ENCODE measurements around the gene LIN7B.
"Not testable (repeated sequence)": the region's sequence is repeated elsewhere in the genome, so short reads cannot be mapped to it uniquely, and the experiment has no call there.

Gene LIN7B, protein sequence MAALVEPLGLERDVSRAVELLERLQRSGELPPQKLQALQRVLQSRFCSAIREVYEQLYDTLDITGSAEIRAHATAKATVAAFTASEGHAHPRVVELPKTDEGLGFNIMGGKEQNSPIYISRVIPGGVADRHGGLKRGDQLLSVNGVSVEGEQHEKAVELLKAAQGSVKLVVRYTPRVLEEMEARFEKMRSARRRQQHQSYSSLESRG

DNA sequence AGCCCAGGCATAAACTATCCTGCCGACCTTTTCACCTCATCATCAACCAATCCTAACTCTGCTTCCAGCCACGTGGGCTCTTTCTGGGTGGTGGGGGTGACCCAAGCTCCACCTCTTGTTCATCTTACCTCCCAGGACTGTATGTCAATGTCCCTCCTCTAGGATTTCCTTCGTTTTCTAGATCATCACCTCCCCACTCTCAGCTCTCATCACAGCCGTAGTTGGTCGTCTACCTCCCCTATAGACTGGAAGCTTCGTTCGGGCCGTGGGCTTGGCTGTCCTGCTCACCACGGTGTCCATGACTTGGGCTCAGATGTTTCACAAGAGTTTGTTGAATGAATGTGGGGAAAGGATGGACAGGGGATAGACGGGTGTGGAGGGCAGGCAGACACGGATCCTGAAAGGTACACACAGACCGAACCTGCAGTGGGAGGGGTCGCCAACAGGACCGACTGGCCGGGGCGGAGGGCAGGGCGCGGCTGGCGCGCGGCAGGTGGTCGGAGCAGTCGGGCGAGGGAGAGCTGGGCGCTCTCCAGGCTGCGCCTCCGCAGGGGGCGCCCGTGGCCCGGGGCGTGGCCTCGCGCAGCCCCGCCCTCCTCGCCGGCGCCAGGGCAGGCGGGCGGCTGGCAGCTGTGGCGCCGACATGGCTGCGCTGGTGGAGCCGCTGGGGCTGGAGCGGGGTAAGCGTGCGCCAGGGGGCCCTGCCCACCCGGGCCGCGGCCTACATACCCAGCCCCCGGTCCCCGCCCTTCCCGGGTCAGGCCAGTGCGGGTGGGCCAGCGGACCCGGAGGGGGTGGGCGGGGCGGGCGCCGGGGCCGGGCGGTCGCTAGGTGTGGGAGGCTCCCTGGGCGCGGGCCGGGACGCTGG is at the start of gene LIN7B:
Gene LIN7B (plus strand): TSS at position 609 of the 868 bp plus-strand sequence. CDS start 35 bp downstream, at position 644.
- peak; percentile 88 for DNase-seq

DNA sequence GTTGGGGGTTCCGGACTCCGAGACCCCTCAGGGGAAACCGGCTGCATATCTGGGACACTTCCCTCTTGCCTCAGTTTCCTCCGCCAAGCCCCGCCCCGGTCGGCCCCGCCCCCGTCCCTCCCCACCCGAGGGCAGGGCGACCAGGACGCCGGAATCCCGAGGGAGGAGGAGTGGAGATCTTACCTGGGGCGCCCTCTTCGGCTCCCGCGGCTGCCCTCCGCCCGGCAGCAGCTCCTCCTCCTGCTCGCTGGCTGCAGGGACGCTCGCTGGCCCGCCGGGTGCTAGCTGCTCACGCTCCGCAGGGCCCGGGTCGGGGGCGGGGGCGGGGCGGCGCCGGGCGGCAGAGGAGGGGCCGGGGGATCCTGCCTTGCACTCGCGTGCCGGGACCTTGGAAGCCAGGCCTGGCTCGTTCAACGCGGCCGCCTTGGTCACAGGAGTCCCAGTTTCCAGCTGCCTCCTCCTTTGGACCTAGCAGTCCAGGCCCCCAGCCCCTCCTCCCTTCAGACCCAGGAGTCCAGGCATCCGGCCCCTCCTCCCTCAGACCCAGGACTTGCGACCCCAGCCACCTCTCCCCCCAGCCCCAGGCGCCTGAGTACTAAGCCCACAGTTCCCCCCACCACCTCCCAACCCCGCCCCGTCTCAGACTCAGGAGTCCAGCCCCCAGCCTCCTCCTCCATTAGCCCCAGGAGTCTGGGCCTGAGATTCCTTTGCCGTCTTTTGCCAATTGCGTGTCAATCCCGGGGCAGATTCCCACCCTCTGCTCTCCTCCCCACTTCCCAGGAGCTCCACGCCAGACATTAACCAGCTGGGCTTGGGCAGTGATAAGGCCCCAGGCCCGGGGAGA is 49.2 kb upstream of the LIN7B start, which contains the start of gene NTF4:
Gene NTF4 (minus strand): TSS at position 51 of the 844 bp plus-strand sequence. CDS start 2,821 bp downstream, outside the sequence.
- peak; percentile 28 for DNase-seq

DNA sequence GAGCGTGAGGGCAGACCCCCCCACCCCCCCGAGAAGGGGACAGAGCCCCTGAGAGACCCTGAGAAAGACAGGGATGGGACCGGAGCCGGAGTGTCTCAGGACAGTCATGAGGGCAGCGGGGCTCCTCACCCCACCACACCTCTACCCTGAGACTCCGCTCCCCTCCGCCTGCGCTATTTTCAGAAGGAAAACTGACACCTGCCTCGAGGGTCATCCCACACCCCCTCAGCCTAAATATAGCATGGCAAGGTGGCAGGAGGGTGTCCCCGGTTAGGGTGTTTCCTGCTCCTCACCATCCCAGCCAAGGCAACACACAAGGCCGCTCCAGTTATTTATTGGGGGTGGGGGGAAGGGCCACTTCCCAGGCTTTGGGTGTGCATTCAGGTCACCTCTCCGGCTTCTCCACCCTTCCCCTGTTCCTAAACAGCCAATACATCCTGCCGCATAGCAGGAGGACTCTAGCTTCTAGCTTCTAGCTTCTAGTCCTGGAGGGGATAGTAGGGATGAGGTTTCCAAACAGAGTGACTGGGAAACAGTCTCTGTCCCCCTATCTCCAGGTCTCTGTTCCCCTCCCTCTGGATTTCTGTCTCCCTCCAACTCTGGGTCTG is 48.2 kb upstream of the LIN7B start:
- no peak for DNase-seq

DNA sequence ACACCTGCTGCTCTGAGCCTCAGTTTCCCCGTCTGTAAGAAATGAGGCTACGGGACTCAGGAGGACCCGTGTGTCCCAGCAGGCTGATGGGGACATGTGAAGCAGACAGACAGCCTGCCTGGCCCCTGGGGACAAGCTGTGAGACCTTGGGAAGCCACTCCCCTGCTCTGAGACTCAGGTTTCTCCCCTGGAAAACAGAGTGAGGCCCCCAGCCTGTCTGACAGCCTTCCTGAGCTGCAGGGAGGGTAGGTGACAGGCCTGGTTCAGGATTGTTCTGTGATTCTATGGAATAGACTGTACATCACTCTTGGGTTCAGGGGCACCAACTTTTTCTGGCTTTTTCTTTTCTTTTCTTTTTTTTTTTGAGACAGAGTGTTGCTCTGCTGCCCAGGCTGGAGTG is 46.6 kb upstream of the LIN7B start:
- DNase-seq, result peak; percentile 74

DNA sequence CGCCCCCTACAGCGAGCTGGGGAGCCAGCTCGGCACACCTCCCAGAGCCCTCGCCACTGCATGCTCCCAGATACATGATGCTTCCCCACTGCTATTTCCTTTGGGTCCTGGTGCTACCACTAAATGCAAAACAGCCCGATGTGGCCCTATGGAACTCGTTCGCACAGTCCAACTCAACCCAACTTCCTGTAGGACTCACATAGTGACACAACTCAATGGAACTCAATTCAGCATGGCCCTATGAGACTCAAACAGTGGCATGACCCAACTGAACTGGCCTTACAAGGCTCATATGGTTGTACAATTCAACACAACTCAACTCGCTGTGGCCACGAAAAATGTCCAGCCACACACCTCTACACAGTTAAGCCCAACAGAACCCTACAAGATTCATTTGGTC is 45.1 kb upstream of the LIN7B start:
- no peak for DNase-seq

DNA sequence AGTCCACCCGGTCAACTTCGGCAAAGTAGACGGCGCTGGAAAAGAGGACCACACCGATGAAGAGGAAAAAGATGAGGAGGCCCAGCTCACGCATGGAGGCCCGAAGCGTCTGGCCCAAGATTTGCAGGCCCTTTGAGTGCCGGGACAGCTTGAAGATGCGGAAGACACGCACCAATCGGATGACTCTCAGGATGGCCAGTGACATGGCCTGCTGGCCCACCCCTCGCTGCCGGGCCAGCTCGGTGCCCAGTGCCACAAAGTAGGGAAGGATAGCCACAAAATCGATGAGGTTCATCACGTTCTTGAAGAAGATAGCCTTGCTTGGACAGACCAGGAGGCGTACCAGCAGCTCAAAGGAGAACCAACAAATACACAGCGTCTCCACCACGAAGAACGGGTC is 43.8 kb upstream of the LIN7B start:
- no peak for DNase-seq

DNA sequence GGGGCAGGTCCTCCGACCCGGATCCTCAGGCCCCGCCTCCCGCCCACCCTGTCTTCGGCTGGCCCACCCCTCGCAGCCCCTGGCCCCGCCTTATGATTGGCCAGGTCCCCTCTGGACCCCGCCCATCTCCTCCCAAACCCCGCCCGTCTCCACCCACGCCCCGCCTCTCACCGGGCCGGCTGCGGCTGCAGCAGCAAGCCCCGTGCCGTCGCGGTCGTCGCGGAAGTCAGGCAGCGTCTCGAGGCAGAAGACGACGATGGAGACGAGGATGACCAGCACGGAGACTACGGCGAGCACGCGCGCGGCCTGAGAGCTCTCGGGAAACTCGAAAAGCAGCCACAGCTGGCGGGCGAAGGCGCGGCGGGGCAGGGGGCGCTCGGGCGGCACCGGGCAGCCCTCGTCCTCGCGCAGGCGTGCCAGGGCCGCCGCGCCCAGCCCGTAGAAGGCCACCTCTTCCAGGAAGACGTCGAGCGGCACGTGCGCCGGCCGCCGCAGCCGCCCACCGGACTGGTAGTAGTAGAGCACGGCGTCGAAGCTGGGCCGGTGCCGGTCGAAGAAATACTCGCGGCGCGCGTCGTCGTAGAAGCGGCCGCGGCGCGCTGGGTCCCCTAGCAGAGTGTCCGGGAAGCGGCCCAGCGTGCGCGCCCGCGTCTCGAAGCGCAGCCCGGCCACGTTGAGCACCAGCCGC is 42.2 kb upstream of the LIN7B start:
- peak; percentile 11 for DNase-seq

DNA sequence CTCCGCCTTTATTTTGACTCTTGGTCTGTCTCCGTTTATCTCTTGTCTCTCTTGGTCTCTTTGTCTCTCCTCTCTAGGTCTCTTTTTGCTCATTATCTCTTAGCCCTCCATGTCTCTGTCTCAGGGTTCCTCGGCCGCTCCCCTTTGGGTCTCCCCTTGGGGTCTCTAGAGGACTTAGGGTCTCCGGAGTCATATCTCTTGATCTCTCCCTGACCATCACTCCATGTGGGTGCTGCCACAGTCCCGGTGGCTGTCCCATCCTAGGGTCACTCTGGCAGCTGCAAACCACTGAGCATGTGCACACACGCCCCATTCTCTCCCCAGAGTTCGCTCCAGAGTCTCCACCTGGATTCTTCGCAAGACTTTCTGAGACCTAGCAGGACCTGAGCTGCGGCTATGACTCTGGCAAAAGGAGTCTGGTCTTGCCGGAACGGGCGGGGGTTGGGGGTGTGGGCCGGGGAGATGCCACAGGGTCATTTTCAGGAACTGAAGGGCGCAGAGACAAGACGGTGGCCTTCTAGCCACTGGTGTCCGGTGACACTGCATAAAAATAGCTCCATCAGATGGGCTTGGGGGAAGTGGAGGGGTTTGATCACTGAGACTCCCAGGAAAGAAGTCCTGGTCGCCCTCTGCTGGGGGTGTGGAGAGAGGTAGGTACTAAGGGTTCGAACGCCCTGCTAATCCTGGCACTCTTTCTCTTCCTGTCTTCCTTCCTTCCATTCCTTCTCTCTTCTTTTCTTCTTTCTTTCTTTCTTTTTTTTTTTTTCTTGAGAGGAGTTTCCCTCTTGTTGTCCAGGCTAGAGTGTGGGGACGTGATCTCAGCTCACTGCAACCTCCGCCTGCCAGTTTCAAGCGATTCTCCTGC is 40.4 kb upstream of the LIN7B start:
- peak; percentile 20 for DNase-seq

DNA sequence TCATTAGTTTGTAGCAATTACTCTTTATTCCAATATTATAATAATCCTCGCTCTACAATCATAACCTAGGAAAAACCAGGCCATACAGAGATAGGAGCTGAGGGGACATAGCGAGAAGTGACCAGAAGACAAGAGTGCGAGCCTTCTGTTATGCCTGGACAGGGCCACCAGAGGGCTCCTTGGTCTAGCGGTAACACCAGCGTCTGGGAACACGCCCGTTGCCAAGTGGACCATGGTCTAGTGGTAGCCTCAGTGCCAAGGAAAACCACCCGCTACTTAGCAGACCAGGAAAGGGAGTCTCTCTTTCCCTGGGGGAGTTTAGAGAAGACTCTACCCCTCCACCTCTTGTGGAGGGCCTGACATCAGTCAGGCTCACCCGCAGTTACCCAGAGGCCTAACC is 39.3 kb upstream of the LIN7B start:
- not testable (repeated sequence) for DNase-seq

DNA sequence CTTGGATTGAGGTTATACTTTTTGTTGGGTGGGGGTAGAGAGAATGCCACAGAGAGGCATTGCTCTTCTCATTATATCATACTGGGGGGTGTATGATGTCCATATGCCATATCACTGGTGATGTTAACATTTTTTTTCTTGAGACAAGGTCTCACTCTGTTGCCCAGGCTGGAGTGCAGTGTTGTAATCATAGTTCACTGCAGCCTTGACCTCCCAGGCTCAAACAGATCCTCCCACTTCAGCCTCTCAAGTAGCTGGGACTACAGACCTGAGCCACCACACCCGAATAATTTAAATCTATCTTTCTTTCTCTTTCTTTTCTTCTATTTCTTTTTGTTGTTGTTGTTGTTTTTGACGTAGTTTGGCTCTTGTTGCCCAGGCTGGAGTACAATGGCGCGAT is 33.8 kb upstream of the LIN7B start:
- no peak for DNase-seq

DNA sequence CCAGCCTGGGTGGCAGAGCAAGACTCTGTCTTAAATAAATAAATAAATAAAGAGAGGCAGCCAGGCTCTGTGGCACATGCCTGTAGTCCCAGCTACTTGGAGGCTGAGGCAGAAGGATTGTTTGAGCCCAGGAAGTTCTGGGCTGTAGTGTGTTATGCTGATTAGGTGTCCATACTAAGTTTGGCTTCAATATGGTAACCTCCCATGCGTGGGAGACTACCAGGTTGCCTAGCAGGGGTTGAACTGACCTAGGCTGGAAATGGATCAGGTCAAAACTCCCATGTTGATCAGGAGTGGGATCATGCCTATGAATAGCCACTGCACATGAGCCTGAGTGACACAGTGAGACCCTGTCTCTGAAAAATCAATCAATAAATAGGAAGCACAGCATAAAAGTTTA is 32.9 kb upstream of the LIN7B start:
- DNase-seq, result no peak

DNA sequence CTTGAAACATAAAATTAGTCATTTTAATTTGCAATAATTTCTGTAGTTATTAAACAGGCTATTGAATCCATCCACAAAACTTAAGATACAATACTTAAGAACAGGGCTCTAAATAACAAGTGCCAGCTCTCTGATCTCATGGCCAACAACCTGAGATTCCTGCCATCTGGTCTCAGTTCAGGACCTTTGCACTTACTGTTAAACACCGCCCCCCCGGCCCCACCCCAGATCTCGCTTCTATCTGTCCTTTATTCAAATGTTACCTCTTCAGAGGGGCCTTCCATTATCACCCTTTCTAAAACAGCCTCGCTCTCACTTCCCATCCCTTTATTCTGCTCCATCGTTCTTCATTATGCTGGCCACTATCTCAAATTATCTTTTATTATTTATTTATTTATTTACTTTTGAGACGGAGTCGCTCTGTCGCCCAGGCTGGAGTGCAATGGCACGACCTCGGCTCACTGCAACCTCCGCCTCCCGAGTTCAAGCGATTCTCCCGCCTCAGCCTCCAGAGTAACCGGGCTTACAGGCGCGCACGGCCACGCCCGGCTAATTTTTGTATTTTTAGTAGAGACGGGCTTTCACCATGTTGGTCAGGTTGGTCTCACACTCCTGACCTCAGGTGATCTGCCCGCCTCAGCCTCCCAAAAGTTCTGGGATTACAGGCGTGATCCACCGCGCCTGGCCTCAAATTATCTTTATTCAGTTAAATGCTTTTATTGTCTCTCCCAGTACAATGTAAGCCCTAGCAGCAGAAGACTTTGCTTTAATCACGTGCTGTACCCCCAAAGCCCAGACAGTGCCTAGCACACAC is 29.8 kb upstream of the LIN7B start:
- DNase-seq, result no peak

DNA sequence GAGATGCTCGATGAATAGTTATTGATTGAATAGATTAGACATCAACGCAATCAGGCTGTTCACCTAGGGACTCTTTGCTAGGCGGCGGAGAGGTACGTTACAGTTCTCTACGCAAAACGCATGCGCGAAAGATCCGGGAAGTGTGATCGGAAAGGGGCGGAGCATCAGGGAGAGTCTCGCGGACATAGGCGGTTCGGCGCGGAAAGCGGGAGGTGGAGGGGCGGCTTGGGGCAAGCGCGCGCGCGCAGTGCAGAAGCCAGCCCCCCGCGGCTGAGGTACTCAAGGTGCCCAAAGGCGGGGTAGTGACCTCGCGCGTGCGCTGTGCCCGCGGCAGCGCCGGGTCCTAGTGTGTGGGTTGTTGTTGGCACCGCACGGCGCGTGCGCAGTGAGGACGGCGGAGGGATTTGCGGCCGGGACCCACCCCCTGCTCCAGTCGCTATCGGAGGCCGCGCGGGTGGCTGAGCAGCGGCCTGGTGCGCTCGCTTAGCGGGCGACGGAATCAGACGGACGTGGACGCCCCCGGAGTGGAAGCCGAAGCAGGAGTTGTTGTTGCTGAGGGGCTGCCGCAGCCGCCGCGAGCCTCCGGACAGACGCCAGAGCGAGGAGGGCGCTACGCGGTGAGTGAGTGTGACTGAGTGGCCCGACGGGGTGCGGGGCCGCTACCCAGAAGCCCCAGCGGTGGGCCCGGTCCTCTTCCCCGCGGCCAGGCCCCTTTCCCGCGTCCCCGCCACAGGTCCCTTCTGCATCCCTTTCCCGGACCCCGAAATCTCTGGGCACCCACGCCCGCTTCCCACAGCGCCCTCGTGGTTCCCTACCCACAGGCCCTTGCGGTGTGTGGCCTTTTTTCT is 28.9 kb upstream of the LIN7B start, which contains the start of gene SNRNP70:
Gene SNRNP70 (plus strand): TSS at position 432 of the 848 bp plus-strand sequence. CDS start 964 bp downstream, outside the sequence.
- DNase-seq, result peak; percentile 99

DNA sequence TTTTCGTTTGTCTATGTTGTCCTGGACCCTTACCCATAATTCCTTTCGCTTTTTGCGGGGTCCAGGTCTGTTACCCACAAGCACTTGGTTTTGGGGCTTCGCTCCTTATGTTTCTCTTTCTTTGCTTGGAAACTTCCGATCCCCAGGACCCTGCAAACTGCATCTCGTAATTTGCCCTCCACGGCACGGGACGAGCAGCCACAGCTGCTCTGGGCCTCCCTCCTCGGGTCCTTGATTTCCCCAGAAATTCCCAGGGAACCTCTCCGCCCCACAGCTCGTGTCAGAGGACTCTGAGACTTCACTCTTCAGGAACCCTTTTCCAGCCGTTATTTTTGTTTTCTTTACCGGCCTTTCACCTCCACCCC is 28.3 kb upstream of the LIN7B start:
- no peak for DNase-seq

DNA sequence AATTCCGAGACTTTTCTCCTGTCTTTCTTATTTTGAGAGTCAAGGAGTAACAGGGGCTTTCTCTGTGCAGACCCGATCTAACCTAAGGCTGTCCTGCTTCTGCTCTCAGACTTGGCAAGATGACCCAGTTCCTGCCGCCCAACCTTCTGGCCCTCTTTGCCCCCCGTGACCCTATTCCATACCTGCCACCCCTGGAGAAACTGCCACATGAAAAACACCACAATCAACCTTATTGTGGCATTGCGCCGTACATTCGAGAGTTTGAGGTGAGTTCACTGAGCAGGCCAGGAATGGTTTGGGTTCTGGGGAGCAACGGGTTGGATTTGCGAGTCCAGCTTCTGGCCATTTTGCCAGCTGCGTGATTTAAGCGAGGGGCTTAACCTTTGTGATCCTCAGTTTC is 27.9 kb upstream of the LIN7B start:
- DNase-seq, result no peak

DNA sequence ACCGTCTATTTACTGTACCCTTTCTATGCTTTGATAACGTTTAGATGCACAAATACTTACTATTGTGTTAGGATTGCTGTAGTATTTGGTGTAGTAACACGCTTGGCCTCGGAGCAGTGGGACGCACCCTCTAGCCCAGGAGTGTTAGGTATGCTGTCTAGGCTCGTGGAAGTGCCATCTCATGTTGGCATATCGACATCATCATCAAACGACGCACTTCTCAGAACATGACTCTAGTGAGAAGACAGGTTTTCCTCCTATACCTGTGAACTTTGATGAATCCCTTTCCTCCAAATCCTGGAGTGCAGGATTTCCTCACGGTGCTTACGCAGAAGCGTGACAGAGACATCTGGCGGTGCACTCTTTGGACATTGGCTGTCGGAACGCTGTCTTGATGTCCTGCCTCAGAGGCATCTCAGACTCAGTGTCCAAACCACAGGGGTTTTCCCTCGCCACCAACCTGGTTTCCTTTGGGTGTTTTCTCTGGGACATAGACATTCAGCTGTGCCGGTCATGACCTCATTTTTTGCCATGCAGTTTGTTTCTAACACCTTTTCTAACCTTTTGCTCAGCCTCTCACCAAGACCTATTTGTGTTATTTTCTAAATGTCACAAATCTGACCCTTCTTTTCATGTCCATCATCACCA is 22.7 kb upstream of the LIN7B start:
- DNase-seq, result no peak

DNA sequence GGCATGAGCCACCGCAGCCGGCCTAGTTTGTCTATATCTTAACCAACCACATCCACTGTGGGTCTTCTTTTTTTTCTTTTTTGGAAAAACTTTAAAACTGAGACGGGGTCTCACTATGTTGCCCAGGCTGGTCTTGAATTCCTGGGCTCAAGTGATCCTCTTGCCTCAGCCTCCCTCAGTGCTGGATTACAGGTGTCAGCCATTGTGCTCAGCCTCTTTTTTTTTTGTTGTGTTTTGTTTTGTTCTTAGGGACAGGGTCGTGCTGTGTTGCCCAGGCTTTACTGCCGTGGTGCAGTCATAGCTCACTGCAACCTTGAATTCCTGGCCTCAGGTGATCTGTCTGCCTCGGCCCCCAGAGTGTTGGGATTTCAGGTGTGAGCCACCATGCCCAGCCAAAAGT is 21.5 kb upstream of the LIN7B start:
- no peak for DNase-seq

Measured in NCI-H2171 treated with DMSO at 0.1 percent for 48 hours (cell line).